ENCODE results near the gene PAX7.

GRCh38 chr1:18592368-18592767, 38.3 kb upstream of the PAX7 start:
- TF ChIP-seq TAF1 (IDR thresholded peaks at IDR 0.05; ENCODE audit: borderline replicate concordance, insufficient read depth, low read length) = no peak
- TF ChIP-seq SIN3A (IDR thresholded peaks at IDR 0.05; ENCODE audit: borderline replicate concordance, insufficient read depth, low read length) = no peak
- TF ChIP-seq, protein P1, sequence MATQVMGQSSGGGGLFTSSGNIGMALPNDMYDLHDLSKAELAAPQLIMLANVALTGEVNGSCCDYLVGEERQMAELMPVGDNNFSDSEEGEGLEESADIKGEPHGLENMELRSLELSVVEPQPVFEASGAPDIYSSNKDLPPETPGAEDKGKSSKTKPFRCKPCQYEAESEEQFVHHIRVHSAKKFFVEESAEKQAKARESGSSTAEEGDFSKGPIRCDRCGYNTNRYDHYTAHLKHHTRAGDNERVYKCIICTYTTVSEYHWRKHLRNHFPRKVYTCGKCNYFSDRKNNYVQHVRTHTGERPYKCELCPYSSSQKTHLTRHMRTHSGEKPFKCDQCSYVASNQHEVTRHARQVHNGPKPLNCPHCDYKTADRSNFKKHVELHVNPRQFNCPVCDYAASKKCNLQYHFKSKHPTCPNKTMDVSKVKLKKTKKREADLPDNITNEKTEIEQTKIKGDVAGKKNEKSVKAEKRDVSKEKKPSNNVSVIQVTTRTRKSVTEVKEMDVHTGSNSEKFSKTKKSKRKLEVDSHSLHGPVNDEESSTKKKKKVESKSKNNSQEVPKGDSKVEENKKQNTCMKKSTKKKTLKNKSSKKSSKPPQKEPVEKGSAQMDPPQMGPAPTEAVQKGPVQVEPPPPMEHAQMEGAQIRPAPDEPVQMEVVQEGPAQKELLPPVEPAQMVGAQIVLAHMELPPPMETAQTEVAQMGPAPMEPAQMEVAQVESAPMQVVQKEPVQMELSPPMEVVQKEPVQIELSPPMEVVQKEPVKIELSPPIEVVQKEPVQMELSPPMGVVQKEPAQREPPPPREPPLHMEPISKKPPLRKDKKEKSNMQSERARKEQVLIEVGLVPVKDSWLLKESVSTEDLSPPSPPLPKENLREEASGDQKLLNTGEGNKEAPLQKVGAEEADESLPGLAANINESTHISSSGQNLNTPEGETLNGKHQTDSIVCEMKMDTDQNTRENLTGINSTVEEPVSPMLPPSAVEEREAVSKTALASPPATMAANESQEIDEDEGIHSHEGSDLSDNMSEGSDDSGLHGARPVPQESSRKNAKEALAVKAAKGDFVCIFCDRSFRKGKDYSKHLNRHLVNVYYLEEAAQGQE (IDR thresholded peaks at IDR 0.05; ENCODE audit: insufficient read depth in 1 of 2, low read depth in 2 of 2, low read length in 2 of 2) = no peak

Measured in PFSK-1 (cell line).